ENCODE results near the gene CYBC1. TPM values are rescaled to one million over a fixed set of nuclear protein-coding genes. Genes with fewer than 3 reads are reported as not detected.

The CYBC1 gene
- total and polyA plus RNA-seq, 2 donors (not counting 1 experiment from before 2014, with no cell fraction given) = 62.7 to 64.1 TPM

DNA sequence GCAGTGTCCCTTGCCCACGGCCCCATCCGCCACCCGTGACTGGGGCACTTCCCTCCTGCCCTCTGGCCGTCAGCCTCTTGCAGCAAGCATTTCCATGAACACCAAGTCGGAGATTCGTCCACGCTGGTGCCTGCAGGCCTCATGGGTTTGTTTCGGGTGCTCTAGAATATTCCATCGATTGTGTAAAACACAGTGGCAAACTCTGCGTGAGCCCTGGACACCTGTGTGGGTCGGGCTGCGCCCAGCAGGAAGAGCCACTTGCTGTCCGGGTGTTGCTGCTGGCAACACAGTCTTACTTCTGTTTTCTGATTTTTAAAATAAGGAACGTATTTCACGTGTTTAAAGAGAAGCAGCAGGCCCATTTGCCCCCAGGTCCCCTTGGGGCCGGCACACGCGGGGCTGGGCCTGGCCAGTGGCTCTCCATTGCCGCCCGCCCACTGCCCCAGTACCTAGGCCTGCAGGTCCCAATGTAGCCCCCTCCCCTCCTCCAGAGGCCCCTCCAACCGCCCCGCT lies 10.0 kb downstream of the CYBC1 start:
- Histone ChIP-seq H3K79me2 (ENCODE audit: control insufficient read depth, insufficient read depth, low read length) (no peaks in the 10 kb centered on the region), H3K27me3 (ENCODE audit: control insufficient read depth, insufficient read depth, low read length) (no peaks in the 10 kb centered on the region), H3K9me3 (ENCODE audit: control insufficient read depth, insufficient read depth, low read depth, low read length) (no peaks in the 10 kb centered on the region), H3K4me3 (replicated peaks in 1 of 4; ENCODE audit: control extremely low read depth in 1 of 4, insufficient read depth in 1 of 4, low read depth in 3 of 4, low read length in 4 of 4) (no peak overlapping the region), H3K27ac (ENCODE audit: insufficient read depth, low read length) (no peak overlapping the region), H4K20me1 (ENCODE audit: control insufficient read depth, extremely low read depth, insufficient read depth, low read length) (no peaks in the 10 kb centered on the region), H3K4me1 (ENCODE audit: control insufficient read depth, extremely low read depth, insufficient read depth, low read length) (no peaks in the 10 kb centered on the region), H3K36me3 (ENCODE audit: control insufficient read depth, insufficient read depth, low read length) (peaks cover 21% of the 10 kb centered on the region), H3K9ac (ENCODE audit: insufficient read depth, low read length) (no peak overlapping the region), H2AFZ (ENCODE audit: low read length) (no peak overlapping the region), H3K4me2 (ENCODE audit: extremely low read depth, insufficient read depth, low read length) (no peak overlapping the region)
- TF ChIP-seq, protein P1, sequence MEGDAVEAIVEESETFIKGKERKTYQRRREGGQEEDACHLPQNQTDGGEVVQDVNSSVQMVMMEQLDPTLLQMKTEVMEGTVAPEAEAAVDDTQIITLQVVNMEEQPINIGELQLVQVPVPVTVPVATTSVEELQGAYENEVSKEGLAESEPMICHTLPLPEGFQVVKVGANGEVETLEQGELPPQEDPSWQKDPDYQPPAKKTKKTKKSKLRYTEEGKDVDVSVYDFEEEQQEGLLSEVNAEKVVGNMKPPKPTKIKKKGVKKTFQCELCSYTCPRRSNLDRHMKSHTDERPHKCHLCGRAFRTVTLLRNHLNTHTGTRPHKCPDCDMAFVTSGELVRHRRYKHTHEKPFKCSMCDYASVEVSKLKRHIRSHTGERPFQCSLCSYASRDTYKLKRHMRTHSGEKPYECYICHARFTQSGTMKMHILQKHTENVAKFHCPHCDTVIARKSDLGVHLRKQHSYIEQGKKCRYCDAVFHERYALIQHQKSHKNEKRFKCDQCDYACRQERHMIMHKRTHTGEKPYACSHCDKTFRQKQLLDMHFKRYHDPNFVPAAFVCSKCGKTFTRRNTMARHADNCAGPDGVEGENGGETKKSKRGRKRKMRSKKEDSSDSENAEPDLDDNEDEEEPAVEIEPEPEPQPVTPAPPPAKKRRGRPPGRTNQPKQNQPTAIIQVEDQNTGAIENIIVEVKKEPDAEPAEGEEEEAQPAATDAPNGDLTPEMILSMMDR (conservative IDR thresholded peaks at IDR 0.05 in 1 of 2, IDR thresholded peaks at IDR 0.05 in 1 of 2; ENCODE audit: low read depth in 1 of 2, low read length in 2 of 2) = no peak
- no peak for TF ChIP-seq EZH2 (IDR thresholded peaks at IDR 0.05; ENCODE audit: low read length, missing control alignments)
- DNase-seq (ENCODE audit: low read depth in 2 of 2) = no peak

DNA sequence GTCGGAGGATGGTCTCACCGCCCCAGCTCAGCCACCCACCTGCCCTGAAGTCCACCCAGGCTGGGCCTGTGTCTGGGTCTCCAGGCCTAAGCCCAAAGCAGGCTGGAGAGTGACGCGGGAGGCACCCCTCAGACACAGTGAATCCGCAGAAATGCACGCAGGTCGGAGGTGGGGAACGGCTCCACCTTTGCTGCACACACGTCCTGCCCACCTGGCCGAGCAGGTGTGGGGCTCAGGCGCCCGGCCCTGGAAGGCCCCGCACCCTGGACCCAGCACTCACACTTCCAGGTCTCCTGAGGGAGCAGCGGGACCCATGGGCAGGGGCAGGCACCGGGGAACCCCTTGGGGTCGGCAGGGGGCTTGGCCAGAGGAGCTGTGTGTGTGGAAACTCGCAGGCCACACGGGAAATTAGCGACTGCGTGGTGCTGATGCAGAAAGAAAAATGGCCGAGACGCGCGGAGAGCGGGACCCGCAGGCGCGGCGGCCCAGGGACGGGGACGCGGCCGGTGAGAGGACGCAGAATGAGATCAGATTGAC lies 10.7 kb downstream of the CYBC1 start:
- Histone ChIP-seq H3K4me3 (replicated peaks in 1 of 4; ENCODE audit: control extremely low read depth in 1 of 4, insufficient read depth in 1 of 4, low read depth in 3 of 4, low read length in 4 of 4) (no peak overlapping the region), H3K79me2 (ENCODE audit: control insufficient read depth, insufficient read depth, low read length) (no peaks in the 10 kb centered on the region), H2AFZ (ENCODE audit: low read length) (no peak overlapping the region), H3K27ac (ENCODE audit: insufficient read depth, low read length) (no peak overlapping the region), H3K36me3 (ENCODE audit: control insufficient read depth, insufficient read depth, low read length) (peaks cover 19% of the 10 kb centered on the region), H3K4me1 (ENCODE audit: control insufficient read depth, extremely low read depth, insufficient read depth, low read length) (no peaks in the 10 kb centered on the region), H4K20me1 (ENCODE audit: control insufficient read depth, extremely low read depth, insufficient read depth, low read length) (no peaks in the 10 kb centered on the region), H3K4me2 (ENCODE audit: extremely low read depth, insufficient read depth, low read length) (no peak overlapping the region), H3K9me3 (ENCODE audit: control insufficient read depth, insufficient read depth, low read depth, low read length) (no peaks in the 10 kb centered on the region), H3K27me3 (ENCODE audit: control insufficient read depth, insufficient read depth, low read length) (no peaks in the 10 kb centered on the region), H3K9ac (ENCODE audit: insufficient read depth, low read length) (no peak overlapping the region)
- TF ChIP-seq, protein P1 (conservative IDR thresholded peaks at IDR 0.05 in 1 of 2, IDR thresholded peaks at IDR 0.05 in 1 of 2; ENCODE audit: low read depth in 1 of 2, low read length in 2 of 2) = no peak
- TF ChIP-seq EZH2 (IDR thresholded peaks at IDR 0.05; ENCODE audit: low read length, missing control alignments) = no peak
- DNase-seq (ENCODE audit: low read depth in 2 of 2) = no peak

DNA sequence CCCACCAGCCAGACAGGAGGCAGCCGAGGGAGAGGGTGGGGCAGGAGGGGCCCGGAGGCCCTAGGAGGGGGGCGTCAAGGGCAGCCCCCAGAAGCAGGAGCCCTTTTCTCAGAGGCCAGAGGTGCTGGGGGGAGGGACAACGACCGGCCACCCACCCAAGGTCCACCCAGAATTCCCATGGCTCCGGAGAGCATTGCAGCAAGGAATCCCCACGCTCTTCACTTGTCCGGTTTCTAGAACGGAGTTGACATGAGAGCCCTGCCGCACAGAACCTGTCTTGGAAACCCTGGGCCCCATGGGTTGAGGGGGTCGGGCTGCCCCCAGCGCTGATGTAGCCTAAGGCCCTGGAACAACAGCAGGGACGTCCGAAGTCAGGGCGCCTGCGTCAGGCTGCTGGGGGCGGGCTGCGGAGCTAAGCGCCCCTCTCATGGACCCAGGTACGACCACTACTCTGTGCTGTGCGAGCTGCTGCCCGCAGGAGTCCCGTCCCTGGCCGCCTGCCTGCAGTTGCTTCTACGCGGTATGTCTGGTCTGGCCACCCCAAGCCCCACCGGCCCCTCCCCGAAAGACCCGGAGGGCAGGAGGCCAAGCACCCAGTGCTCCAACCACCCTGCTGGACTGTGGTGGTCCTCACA lies 11.2 kb downstream of the CYBC1 start:
- Histone ChIP-seq H3K4me1 (ENCODE audit: control insufficient read depth, extremely low read depth, insufficient read depth, low read length) (no peaks in the 10 kb centered on the region), H3K36me3 (ENCODE audit: control insufficient read depth, insufficient read depth, low read length) (peaks cover 17% of the 10 kb centered on the region), H3K27me3 (ENCODE audit: control insufficient read depth, insufficient read depth, low read length) (no peaks in the 10 kb centered on the region), H3K27ac (ENCODE audit: insufficient read depth, low read length) (no peak overlapping the region), H3K4me3 (replicated peaks in 1 of 4; ENCODE audit: control extremely low read depth in 1 of 4, insufficient read depth in 1 of 4, low read depth in 3 of 4, low read length in 4 of 4) (no peak overlapping the region), H2AFZ (ENCODE audit: low read length) (no peak overlapping the region), H3K4me2 (ENCODE audit: extremely low read depth, insufficient read depth, low read length) (no peak overlapping the region), H3K79me2 (ENCODE audit: control insufficient read depth, insufficient read depth, low read length) (no peaks in the 10 kb centered on the region), H4K20me1 (ENCODE audit: control insufficient read depth, extremely low read depth, insufficient read depth, low read length) (no peaks in the 10 kb centered on the region), H3K9ac (ENCODE audit: insufficient read depth, low read length) (no peak overlapping the region), H3K9me3 (ENCODE audit: control insufficient read depth, insufficient read depth, low read depth, low read length) (no peaks in the 10 kb centered on the region)
- TF ChIP-seq, protein P1 (conservative IDR thresholded peaks at IDR 0.05 in 1 of 2, IDR thresholded peaks at IDR 0.05 in 1 of 2; ENCODE audit: low read depth in 1 of 2, low read length in 2 of 2) = no peak
- no peak for TF ChIP-seq EZH2 (IDR thresholded peaks at IDR 0.05; ENCODE audit: low read length, missing control alignments)
- no peak for DNase-seq (ENCODE audit: low read depth in 2 of 2)

Data from fibroblast of lung (primary cell).